Suppressor macrophage treated with lipopolysaccharide for 1 hour (primary cell): ENCODE data around the gene ZER1.
"Not testable (repeated sequence)": the region's sequence is repeated elsewhere in the genome, so short reads cannot be mapped to it uniquely, and the experiment has no call there.

Experiments used
- DNase-seq, 3 donors: peaks; one replicate each; pipeline ENCODE4 v3.0.0-alpha.2; 2020 to 2022

The ZER1 gene

GRCh38 chr9:128713941-128714573 lies 57.7 kb downstream of the ZER1 start:
- no peak for DNase-seq

GRCh38 chr9:128713411-128713780 lies 58.3 kb downstream of the ZER1 start:
- no peak for DNase-seq

- no peak for DNase-seq
Measured at GRCh38 chr9:128712451-128713410, 59.0 kb downstream of the ZER1 start.

GRCh38 chr9:128707446-128707845 lies 64.3 kb downstream of the ZER1 start:
- DNase-seq, result no peak

- no peak for DNase-seq
Measured at GRCh38 chr9:128706671-128707381, 64.9 kb downstream of the ZER1 start.

GRCh38 chr9:128706045-128706444 lies 65.7 kb downstream of the ZER1 start:
- no peak for DNase-seq

GRCh38 chr9:128705051-128705965 lies 66.4 kb downstream of the ZER1 start:
- DNase-seq, result no peak

GRCh38 chr9:128704356-128704670 lies 67.4 kb downstream of the ZER1 start:
- no peak for DNase-seq

GRCh38 chr9:128703616-128704355 lies 67.9 kb downstream of the ZER1 start:
- no peak for DNase-seq

- peak in 2 of 3 donors; percentile 24 to 45 for DNase-seq
Measured at GRCh38 chr9:128702949-128703615, 68.6 kb downstream of the ZER1 start.

- peak; percentile 85 to 96 (median 93) for DNase-seq
Measured at GRCh38 chr9:128702445-128702948, 69.2 kb downstream of the ZER1 start, which contains the start of gene PKN3. Gene PKN3 (plus strand): TSS chr9:128702503. CDS start chr9:128702916, 413 bp downstream.

- peak; percentile 65 to 89 (median 82) for DNase-seq
Measured at GRCh38 chr9:128701227-128701854, 70.4 kb downstream of the ZER1 start.

- DNase-seq, result not testable (repeated sequence)
Measured at GRCh38 chr9:128699096-128699795, 72.5 kb downstream of the ZER1 start.

GRCh38 chr9:128696923-128697707 lies 74.6 kb downstream of the ZER1 start:
- no peak for DNase-seq

GRCh38 chr9:128694344-128694743 lies 77.4 kb downstream of the ZER1 start:
- DNase-seq, result no peak

- DNase-seq, result not testable (repeated sequence)
Measured at GRCh38 chr9:128693738-128694137, 78.0 kb downstream of the ZER1 start.

GRCh38 chr9:128690684-128691034 lies 81.1 kb downstream of the ZER1 start:
- DNase-seq, result no peak

- peak; percentile 38 to 70 (median 50) for DNase-seq
Measured at GRCh38 chr9:128689820-128690683, 81.7 kb downstream of the ZER1 start.
